GM18511 (cell line): ENCODE data around the gene SEC24D.

Experiments used
- ATAC-seq: cut with Tn5 transposase; IDR thresholded peaks from one replicate; pipeline ENCODE4 v1.9.1; 2021; ENCODE audit warnings: mild to moderate bottlenecking, moderate library complexity; ENCODE audit not compliant: unreplicated experiment

SEC24D gene

DNA sequence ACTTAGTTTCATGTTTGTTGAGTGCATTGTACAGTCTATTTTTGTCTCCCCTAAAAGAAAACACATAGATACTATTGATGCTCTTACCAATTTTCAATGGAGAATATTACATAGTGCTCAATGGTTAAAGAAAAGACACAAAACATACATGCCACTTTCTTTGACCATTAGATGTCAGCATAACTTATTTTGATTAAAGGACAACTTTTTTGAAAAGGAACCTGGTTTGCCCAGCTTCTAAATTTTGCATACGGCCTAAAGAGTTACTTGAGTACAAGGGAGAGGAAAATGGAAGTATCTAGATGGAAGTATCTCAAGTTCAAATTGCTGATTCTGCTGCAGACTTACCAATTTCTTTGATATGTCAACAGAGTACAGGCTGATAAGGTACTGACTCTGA, 82.2 kb downstream of the SEC24D start:
- no peak for ATAC-seq

GRCh38 chr4:118753096-118753495, 82.8 kb downstream of the SEC24D start:
- no peak for ATAC-seq

GRCh38 chr4:118752551-118752950, 83.4 kb downstream of the SEC24D start:
- no peak for ATAC-seq

- ATAC-seq = no peak
Measured at GRCh38 chr4:118751629-118752323, 84.2 kb downstream of the SEC24D start.

DNA sequence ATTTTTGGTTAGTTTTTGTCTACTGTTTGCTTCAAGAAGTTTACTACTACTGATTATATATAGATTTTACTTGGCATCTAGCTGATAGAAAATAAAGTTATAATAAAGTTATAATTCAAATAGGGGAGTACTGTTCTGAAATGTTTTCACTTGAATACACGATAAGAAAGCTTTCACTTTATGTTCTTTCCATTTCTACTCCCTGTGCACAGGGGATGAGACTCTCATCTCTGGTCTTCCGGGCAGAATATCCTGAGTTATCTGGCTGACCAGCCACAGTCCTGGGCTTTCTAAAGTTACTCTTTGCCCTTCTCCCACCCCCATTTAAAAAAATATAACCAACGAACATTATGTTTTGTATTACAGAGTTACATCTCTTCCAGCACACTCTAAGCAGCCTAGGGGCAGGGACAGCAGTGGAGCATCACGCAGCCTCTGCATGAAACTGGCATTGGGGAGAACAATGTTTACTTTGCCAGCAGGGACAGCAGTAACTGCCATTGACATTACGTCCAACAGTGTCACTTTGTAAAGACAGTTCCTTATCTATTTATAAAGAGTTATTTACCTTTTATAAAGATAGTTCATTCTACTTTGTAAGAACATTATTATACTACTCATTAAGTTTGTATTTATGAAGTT, 86.5 kb downstream of the SEC24D start:
- no peak for ATAC-seq

GRCh38 chr4:118746251-118746919, 89.5 kb downstream of the SEC24D start:
- no peak for ATAC-seq

- no peak for ATAC-seq
Measured at GRCh38 chr4:118745357-118745756, 90.6 kb downstream of the SEC24D start.

DNA sequence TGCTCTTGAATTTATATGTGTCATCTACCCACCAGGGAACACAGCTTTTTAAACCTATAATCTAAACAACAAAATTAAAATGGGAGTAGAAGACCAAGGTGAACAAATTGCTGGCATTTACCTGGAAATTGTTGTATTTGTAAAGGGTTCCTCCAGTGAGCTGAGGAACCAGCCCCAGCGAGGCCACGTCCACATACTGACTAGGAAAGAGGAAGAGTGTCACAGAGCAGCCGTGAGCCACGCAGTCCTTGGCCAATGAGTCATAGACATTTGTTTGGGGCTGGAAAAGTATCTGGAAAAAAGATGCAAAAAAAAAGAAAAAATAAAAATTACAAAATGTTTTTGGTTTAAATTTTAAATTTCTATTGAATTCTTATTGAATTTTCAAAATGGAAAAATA, 92.1 kb downstream of the SEC24D start:
- no peak for ATAC-seq

DNA sequence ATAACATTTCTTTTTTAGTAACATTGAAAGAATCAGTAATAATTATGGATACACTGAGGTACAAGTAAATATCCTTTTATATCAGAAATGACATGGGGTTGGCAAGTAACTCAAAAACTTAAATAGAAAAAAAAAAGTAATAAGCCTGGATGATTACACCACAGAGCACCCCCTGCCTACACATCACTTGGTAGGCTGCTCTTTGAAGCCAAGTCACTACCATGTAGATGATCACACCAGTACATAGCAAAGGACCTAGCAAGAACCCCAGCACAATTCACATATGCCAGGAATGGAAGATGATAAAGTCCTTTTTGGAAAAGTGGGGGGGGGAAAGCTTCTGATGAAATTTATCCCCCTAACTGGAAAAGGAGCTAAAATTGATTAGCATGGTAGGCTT, 93.9 kb downstream of the SEC24D start:
- ATAC-seq = no peak

- ATAC-seq = no peak
Measured at GRCh38 chr4:118741301-118741855, 94.5 kb downstream of the SEC24D start.

DNA sequence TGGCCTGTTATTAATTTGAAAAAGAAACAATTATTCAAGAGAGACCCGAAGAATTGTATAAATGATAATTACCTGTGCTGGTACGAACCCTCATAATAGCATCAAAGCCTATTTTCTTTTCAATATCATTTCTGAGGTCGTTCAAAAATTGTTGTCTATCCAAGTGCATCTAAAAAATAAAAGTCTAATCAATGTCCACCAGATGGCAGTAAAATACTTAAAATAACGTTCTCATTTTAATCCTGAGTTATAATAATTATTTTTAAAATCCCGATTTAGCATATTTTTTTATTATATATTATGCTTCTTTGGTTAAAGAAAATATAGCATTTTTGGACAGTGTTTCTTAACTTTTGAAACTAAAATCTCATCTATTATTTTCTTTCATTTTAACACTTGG, 95.1 kb downstream of the SEC24D start:
- ATAC-seq = no peak

DNA sequence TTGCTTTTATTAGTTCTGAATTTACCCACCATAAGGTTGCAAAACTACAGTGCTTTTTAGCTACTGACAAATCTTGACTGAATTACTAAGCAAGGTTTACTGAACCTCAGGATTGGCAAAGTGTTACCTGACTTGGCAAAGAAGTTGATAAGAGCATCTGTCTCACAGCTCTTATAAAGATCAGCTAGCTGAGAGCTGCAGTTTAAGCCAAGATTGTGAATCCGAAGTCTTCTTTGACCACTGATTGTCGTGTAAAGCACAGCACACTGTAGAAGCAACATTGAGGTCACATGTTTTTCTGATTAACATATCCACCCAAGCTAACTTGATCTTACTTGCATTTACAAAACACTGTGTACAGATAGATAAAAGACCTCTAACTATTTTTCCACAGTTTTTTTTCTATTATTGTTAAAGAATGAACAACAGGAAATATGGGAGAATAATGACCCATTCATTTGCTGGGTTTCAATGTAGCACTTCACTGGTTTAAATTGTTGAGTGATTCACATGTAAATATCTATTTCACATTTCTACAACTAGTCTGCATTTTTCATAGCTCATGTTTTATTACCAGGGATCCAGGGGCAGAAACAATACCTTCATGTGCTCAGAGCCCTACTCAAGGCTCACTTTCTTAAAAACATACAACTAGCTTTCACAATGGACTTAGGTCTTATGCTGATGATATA, 96.8 kb downstream of the SEC24D start:
- no peak for ATAC-seq

- no peak for ATAC-seq
Measured at GRCh38 chr4:118738090-118738489, 97.8 kb downstream of the SEC24D start.

DNA sequence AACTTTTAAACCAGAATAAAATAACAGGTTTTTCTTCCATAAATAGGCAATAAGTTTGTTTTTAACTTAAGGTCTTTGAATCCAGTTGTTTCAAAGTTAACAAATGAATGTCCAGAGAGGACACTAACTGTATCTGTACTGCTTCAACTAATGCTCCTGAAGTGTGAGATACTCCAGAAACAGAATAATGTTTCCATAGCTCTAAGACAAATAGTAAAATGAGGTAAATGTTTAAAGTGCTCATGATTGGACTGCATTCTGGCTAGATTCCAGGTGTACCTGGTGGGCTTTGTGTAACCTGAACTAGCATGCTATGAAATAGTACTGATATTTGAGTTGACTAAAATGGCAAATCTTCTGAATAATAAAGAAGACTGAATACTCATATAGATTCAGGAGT, 99.0 kb downstream of the SEC24D start:
- no peak for ATAC-seq

GRCh38 chr4:118734491-118735205, 101.3 kb downstream of the SEC24D start:
- ATAC-seq = no peak

DNA sequence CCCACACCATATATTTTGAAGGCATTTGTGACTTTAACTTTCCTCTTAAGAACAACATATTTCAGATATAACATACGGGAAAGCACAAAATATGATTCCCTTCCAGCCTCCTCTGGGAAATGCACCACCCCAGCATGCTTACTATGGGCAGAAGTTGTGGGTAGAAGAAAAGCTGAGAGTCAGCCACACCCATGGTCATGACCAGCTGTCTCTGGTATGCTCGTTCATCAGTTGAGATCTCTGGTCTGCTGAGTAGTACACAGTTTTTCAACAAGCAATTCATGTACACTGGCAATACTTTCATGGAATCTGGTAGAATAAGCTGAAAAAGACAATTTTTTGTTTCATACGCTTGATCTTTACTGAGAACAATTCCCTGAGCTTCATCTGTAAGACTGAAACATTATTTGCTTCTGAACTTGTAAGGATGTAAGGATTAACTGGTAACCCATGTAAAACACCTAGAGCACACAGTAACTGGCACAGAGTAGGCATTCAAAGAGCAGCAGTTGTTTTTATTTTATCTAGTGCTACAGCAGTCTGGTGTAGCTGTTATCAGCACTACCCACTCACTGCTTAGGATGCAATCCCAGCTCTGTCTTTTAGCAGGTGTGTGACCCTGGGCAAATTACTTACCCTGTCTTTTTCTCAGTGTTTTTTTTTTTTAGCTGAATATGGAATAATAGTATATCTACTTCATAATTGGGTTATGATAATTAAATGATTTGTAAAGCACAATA, 103.2 kb downstream of the SEC24D start:
- no peak for ATAC-seq

- no peak for ATAC-seq
Measured at GRCh38 chr4:118730683-118731082, 105.2 kb downstream of the SEC24D start.

- no peak for ATAC-seq
Measured at GRCh38 chr4:118729287-118730286, 106.3 kb downstream of the SEC24D start.

DNA sequence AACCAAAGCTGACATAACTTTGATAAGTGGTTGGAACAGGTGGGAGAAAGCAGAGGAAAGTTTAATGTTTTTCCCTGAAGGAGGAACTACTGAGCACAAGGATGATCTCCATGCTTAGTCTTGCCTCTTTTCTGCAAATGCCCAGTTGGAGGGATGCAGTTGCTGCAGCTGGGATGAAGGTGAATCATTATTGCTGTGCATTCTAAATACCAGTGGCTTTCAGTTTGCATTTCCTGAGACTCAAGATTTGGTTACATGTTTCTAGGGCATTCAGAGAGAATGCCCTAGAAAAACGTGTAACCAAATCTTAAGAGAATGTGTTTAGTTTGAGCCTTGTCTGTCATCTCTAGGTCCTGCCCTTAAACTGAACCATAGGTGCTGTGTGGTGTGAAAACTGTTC, 108.6 kb downstream of the SEC24D start:
- ATAC-seq = no peak
